Epithelial cell of prostate (primary cell): ENCODE measurements around the gene EFTUD2.

Experiments
- DNase-seq: peaks from one replicate; pipeline ENCODE4 v3.0.0-alpha.2; 2011; ENCODE audit warnings: low read depth, low spot score
- H3K27ac ChIP-seq: fragments of 450-650 bp; 2 replicates; pipeline ENCODE4 v1.5.1; 2017; ENCODE audit warnings: mild to moderate bottlenecking

EFTUD2 gene

DNA sequence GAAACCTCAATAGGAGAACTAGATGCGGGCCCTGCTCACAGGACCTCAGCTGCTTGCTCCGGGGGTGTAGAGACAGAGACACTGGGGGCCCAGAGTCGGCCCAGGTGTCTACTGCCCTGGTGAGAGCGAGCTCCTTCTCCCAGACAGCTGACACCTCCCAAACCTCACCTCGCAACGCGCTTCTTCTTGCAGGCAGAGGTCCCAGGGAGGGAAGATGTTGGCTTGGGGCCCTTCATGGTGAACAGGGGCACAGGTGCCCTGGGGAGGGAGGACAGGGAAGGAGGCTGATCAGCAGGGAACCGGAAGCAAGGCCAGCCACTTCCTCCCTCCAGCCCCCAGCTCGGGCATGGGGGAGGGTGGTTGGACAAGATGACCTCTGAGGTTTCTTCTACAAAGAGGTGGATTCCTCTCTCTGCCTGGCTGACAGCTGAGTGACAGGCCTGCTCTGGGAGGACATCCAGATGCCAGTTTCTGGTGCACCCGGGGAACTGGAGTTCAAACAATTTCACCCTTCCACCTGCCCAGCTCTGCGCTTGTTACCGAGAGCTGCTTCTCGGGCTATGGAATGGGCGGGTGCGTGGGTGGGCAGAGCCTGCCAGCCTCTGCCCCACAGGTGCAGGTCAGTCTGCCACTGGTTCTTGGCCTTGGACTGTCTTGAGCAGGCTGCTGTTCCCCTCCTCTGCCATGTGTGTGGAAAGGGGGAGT lies 27.7 kb upstream of the EFTUD2 start:
- no peak overlapping the region for H3K27ac ChIP-seq
- no peak for DNase-seq

DNA sequence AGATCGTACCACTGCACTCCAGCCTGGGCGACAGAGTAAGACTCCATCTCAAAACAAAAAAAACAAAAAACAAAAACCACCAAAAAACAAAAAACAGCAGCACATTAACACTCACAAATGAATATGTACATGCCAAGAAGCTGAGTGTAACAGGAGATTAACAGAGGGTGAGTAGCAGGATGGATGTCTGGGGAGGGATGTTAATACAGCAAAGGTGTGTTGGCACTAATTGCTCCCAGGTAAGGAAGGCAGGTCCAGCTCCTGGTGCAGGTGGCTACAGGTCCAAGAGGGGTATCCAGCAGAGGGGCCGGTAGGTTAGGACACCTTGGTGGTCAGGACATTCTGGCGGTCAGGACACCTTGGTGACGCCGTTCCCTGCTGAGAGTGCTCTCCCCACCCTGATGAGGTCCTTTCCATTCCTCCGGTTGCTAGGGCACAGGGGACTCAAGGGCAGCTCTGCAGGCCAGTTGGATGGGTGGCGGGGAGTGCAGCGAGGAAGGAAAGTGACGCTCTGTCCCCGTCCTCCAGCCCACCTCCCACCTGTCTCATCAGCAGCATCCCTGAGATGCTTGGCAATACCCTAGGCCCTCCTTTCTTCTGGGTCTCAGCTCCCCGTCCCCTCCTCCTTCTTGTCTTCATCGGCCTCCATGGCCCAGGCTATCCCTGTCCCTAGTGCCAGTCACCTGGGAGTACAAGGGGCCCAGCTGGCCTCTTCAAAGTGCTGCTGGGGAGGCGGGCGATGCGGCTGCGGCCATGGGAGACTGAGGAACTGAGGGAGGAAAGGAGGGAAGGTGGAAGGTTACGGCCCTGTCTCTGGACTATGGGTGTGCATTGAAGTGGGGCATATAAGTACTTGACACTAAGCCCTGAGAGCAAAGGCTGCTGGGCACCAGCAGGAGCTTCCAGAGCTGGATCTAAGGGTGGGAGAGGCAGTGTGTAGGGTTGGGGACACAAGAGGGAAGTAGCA lies 26.8 kb upstream of the EFTUD2 start:
- no peak for DNase-seq
- no peak overlapping the region for H3K27ac ChIP-seq

DNA sequence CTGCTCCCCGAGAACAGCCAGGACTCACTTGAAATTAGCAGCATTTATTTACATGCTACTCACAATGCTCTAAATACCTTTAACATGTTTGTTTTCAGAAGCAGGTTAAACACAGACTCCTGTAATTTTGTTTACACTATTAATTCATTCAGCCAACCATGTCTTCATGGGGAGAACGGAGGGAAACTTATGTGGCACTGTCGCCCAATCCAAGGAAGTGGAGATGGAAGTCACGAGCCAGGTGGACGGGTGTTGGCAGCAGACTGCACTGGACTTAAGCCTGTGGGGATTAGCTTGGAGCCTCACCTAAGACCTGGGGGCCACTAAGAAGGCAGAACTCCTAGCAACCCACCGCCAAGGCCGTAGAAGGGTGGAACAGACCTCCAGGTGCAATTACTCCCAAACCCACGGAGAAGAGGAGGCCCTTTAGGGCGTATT lies 24.9 kb upstream of the EFTUD2 start:
- DNase-seq, result no peak
- no peak overlapping the region for H3K27ac ChIP-seq

DNA sequence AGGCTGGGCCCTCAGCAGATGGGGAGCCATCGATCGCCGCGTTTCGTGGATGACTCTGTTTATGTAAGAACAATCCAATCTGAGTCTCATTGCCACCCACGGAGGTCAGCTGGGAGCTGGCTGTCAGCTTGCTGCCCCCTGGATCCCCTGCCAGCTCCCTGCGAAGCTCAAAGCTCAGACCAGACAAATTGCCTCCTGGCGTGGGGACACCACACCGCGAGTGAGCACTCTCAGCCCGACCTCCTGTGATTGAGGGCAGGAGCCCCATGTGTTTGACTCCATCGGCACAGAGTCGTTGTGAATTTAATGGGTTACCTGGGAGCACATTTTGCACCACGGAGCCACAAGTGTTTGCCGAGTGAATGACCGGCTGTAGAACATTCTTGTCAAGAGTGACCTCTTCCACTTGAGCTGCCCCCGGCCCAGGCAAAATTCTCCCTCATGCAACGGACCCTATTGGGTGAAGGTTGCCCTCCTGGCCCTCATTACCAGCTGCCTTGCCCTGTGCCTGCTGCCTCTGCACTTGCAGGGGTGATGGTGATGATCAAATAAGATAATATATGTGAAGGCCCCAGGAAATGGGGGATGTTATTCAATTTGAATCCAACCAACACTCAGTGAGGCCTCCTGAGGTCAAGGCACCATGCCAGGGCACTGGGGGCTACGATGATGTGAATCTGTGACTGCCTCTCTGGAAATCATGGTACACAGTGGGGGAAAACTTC lies 23.7 kb upstream of the EFTUD2 start:
- H3K27ac ChIP-seq, result no peak overlapping the region
- DNase-seq, result no peak

DNA sequence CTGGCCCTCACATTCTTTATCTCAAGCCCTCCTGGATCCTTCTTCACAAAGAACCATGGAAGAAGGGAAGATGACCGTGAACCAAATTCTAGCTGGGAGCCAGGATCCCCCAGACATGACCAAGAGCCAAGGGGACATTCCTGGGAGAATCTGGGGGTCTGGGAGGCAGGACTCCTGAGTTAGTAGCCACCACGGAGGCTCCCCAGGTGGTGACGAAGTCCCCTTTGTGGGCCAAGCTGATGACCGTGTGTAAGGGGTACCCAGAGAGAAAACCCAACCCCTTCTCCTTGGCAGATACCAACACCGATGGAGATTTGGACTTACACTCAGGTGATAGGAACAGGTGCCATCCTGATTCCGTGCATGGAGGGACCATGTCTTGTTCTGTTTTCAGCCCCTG lies 22.9 kb upstream of the EFTUD2 start:
- DNase-seq, result no peak
- no peak overlapping the region for H3K27ac ChIP-seq

DNA sequence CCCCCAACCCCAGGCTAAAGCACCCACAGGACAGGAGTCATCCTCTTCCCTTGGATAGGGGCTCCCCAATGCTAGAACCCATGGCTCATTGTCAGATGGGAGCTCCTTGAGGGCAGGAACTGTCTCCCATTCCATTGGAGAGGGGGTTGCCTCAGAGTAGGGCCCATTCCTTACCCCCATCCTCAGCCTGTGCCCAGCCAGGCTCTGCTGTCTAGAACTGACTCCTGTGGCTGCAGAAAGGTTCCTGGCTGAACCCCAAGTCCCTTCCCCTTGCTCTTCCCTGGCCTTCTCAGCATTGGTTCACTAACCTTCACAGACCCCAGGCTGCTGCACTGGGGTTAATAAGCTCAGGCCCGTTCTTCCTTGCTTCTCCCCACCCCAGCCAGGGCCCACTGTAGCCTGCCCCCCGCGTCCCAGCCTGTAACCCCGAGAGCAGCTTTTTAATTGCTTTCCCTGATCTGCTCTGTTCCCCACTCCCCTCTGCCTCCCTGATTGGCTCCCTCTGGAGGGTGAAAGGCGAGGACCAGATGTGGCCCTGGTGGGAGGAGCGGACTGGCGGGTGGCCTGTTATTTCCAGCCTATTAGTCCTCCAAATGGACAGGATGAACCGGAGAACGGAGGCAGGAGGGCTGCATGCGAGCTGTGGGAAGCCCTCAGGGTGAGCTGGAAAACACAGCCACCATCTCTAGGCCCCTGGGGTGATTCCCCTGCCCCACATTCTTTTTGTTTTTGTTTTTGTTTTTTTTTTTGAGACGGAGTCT lies 22.1 kb upstream of the EFTUD2 start:
- DNase-seq, result no peak
- no peak overlapping the region for H3K27ac ChIP-seq

DNA sequence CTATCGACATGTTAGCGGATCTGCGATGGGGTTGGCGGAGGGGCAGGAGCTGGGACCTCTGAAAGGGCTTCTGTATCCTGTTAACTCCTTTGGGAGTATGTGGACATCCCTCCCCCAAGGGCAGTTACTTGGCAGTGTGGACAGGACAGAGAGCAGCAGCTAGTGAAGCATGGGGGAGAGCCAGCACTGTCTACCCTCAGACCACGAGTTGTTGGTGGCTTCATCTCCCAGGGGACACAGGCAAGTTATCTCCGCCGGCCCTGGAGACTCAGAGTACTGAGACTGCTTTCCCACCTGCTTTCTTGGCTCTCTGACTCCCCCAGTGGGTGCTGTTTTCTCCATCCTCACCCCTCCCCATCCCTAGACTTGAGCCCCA lies 21.3 kb upstream of the EFTUD2 start:
- no peak for DNase-seq

DNA sequence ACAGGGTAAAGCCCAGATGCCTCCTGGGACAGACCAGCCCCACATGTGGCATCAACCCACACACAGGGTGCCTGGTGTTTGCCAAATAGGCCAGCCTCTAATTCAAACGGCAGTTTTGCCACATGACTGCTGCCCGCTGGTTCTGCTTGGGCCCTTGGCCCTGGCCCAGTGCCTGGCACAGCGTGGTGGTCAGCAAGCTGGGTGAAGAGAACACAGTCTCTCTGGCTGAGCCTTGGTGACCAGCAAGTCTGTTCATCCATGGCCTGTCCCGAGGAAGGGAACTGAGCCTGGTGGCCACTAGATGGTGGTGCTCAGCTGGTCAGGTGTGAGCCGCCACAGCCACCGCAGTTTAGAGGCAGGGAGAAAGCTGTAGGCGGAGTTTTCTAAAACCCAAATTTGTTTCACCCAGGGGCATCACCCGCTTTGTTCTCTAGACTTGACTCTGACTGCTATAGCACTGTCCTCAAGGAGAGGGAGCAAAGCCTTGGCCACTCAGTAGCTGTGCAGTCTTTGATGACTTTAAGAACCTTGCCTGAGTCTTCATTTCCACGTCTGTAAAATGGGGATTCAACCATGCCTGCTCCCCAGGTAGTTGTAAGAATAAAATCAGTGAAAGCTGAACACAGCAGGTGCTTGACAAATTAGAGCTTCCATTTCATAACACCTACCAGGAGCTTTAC lies 20.8 kb upstream of the EFTUD2 start:
- no peak for DNase-seq
- no peak overlapping the region for H3K27ac ChIP-seq

More for the DNA sequence above, 21.3 kb upstream of the EFTUD2 start:
- H3K27ac ChIP-seq, result no peak overlapping the region

DNA sequence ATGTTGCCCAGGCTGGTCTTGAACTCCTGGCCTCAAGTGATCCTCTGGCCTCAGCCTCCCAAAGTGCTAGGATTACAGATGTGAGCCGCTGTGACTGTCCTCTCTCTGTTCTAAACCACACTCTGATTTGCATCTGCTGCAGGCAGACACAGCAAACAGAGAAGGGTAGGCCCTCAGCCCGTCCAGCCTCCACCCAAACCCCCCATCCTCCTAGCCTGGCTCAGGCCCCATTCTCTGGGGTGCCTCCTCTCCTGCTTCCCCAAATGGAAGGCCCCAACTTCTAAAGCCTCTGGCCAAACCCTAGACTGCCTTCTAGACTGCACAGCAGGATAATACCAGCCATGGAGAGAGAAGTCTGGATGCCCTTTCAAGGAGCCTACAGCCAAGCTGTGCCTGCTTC lies 20.2 kb upstream of the EFTUD2 start:
- H3K27ac ChIP-seq, result no peak overlapping the region
- no peak for DNase-seq

DNA sequence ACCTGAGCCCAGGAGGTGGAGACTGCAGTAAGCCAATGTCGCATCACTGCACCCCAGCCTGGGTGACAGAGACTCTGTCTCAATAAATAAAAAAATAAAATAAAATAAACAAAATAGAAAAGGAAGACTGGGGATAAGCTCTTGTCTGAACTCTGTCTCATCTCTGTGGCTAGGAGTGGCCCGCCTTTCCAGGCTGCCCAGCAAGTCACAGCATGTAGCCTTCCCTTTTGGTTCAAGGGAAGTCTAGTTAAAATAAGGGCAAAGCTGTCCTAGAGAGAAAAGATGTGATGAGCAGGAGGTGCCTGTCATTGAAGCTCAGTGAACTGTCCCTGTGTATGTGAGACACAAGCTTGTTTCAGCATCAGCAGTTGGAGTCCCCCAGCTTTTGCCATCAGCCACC lies 18.8 kb upstream of the EFTUD2 start:
- H3K27ac ChIP-seq, result peak overlapping the region; percentile 31

DNA sequence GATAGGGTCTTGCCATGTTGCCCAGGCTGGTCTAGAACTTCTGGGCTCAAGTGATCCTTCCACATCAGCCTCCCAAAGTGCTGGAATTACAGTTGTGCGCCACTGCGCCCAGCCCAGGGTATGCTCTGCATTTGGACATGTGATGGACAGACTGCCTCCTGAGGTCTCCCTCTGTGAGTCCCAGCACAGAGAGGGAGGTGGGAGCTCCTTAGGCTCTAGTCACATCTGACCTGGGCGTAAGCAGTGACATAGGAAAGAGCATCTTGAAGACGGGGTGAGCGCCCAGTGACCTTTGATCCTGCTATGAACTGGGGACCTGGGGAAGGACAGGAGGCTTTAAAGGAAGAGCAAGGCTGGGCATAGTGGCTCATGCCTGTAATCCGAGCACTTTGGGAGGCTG lies 18.2 kb upstream of the EFTUD2 start:
- DNase-seq, result no peak
- H3K27ac ChIP-seq, result peak overlapping the region; percentile 31

More for the DNA sequence above, 18.8 kb upstream of the EFTUD2 start:
- DNase-seq, result no peak

DNA sequence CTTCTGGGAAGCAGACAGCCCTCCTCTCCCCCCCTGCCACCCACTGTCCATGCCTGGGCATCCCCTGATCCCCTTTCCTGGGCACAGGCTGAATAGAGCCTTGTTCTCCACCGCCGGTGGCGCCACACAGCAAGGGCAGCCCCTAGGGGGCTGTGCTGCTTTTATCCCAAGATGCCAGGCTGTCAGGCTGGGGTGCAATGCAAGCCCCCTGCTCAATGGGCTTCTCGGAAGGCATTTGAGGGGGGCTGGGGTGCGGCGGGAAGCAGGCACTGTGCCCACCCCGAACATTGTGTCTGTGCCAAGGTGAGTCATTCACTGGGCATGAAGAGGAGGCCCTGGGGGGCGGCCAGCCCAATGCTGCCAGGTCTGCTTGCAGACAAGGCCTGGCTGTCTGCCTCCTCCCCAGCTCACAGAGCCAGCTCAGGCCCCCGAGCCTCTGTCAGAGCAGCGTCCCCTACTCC lies 17.6 kb upstream of the EFTUD2 start:
- DNase-seq, result no peak
- H3K27ac ChIP-seq, result no peak overlapping the region

DNA sequence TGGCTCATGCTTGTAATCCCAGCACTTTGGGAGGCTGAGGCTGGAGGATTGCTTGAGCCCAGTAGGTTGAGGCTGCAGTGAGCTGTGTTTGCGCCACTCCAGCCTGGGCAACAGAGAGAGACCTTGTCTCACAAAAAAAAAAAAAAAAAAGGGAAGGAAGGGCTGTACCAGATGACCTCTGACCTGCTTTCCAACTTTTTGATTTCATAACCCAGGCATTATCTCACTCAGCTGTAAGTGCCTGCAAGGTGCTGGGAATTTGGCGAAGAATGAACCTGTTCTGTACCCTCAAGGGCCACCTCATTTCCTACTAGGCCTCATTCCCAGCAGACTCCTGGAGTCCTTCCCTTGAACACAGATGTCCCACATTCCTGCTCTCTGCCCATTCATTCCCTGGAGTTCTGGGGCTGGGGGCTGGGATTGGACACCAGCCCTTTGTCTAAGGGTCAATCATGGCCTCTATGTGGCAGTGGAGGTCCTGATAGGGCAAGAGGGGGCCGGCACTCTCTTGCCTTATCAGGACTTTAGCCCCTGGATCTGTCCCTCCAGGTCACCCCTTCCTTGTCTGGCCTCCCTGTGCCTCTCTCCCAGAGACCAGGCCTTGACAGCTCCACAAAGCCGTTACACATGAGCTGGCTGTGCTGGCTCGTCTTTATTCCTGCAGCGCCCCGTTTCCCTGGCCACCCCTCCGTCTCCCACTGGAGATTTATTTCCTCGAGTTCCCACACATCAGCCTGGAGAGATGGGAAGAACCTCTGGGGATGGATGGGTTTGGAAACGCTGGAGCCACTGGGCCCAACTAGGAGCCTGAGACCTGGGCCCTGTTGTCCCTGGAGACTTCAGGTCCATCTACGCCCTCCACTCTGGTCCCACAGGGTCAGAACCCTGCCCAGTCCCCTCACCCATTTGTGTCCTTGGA lies 16.9 kb upstream of the EFTUD2 start:
- H3K27ac ChIP-seq, result no peak overlapping the region
- DNase-seq, result no peak

DNA sequence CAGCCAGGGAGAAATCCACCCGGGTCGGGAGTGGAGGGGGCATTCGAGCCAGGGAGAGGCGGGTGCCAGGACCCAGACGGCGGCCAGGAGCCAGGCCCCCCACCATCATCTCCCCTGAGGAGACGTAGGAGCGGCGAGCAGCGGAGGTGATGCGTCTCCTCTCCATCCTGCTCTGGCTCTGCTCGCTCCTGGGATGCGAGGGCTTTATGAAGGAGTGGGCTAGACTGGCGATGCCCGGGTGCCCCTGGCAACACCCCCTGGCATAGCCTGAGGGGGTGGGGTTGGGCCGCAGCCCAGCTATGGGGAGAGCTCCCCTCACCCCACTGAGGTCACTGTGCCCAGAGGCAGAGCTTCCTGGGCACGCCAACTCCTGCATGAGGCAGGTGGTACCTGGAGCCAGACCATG lies 16.1 kb upstream of the EFTUD2 start, which contains the start of gene GFAP:
Gene GFAP, minus strand, starts transcription at position 180 of the 406 bp plus-strand sequence. Its CDS starts 14 bp downstream, at position 166.
- no peak for DNase-seq
- H3K27ac ChIP-seq, result no peak within 1 kb of the TSS

DNA sequence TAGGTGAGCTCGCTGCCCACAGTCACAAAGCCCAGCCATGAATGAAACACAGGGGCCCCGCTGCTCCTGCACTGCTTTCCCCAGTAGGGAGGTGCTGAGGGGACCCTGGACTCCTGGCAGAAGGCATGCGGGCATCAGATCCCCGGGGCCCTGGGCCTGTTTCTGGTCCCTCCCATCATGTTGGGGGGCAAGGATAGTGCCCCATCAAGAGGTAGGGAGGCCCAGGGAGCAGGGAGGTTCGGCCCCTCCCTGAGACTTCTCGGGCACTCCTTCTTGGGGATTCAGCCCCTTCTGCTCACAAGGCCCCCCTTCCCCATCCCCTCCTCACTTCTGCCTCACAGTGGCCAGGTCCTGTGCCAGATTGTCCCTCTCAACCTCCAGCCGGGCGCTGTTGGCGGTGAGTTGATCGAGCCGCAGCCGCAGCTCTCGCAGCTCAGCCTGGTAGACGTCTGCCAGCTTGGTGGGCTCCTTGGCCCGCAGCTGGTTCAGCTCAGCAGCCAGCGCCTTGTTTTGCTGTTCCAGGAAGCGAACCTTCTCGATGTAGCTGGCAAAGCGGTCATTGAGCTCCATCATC lies 15.5 kb upstream of the EFTUD2 start:
- DNase-seq, result no peak
- H3K27ac ChIP-seq, result no peak overlapping the region

DNA sequence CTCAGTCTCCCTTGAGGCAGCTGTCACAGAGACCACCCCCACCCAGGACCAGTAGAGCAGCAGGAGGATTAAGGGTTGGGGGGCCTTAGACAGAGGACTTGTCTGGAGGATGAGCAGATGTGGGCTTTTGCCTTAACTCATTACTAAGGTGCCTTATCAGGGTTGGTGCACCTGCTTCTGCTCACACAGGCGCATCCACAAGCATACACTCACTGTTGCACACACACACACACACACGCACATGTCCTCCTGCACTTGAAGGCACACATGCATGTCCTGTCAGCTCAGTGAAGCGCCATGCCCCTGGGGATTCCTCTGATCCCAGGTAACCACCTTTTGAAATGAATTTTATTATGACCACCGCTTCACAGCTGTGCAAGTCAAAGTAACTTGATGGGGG lies 14.9 kb upstream of the EFTUD2 start:
- no peak for DNase-seq
- no peak overlapping the region for H3K27ac ChIP-seq

DNA sequence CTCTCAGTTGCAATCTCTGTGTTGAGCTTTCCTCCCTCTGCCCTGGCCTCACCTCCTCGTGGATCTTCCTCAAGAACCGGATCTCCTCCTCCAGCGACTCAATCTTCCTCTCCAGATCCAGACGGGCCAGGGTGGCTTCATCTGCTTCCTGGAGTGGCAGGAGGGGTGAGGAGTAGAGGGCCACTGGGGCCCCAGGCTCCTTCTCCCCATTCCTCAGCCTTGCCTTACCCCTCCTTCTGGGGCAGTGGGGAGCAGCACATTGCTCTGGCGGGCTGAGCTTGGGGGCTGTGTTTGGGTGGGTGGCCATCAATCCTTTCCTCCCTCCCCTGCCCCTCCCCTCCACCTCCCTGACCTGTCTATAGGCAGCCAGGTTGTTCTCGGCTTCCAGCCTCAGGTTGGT lies 14.4 kb upstream of the EFTUD2 start:
- no peak for DNase-seq

More for the DNA sequence above, 14.4 kb upstream of the EFTUD2 start:
- no peak overlapping the region for H3K27ac ChIP-seq
